T1000 (cell line): Measurements from ENCODE around the gene BICDL1.

Experiments
- DNase-seq: peaks from one replicate; lab custom pipeline; 2025; ENCODE audit warnings: mixed read lengths; lab: John Stamatoyannopoulos, UW

The BICDL1 gene

GRCh38 chr12:120081641-120082040 lies 92.6 kb downstream of the BICDL1 start:
- DNase-seq = no peak

GRCh38 chr12:120085920-120086645 lies 97.0 kb downstream of the BICDL1 start:
- DNase-seq = no peak

DNA sequence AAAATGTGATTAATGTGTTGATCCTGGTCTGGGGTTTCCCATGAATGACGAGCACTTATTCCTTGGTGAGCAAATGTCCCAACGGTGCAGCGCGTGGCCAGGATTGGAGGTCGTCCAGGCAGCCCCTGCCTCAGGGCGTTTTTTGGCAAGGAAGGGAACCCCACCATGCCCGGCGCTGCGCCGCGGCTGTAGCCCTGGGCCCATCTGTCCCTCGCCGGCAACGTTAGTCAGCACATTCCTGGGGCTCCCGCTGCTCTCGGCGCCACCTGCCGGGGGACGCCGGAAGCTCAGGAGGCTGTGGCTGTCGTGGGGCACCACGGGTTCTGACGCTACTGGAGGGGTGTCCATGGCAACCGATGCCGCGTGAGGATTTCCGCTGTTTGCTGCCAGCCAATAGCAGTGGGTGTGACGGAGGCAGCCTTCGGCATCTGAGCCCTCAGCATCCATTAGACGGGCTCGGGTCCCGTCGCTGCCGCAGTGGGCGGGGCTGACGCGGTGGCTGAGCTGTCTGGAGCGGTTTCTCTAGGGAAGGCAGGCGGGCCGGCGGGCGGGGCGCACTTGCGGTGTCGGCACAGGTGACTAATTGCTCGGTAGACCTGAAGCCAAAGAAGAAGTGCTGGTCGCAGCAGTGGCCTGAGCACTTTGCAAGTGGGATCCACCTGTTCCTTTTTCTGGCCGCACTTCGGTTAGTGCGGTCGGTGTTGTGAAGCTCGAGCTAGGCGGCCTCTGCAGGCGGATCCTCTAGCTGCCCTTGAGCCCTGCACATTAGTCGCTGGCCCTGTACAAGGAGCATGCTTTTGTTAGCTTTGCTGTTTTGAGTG lies 98.0 kb downstream of the BICDL1 start:
- DNase-seq = peak; percentile 99

DNA sequence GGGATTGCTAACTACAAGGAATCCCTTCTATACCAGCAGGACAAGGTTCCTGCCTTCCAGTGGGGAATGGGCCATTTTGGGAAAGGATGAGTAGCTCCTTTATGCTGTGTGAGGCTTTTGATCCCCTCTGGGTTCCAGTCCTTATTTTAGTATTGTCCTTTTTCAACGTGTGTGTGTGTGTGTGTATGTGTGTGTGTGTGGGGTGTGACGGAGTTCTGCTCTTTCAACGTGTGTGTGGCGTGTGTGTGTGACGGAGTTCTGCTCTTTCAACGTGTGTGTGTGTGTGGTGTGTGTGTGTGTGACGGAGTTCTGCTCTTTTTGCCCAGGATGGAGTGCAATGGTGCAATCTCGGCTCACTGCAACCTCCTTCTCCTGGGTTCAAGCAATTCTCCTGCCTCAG lies 100.1 kb downstream of the BICDL1 start:
- no peak for DNase-seq

DNA sequence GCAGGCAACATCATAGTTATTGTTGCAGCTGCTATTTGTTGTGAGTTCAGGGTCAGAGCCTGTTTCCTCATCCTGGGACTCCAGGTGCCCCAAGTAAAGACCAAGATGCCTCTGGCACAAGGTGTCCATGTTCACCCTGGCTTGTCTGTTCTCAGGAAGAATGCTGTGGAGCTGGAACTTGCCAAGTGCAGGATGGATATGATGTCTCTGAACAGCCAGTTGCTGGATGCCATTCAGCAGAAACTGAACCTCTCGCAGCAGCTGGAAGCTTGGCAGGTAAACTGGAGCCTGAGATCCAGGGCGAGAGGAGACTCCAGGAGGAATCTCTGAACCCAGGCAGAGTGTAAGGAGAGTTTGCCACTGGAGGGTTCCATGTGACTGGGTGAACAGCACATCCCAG lies 100.8 kb downstream of the BICDL1 start:
- DNase-seq = no peak

- DNase-seq = no peak
Measured at GRCh38 chr12:120090206-120090605, 101.2 kb downstream of the BICDL1 start.

- no peak for DNase-seq
Measured at GRCh38 chr12:120090626-120091295, 101.7 kb downstream of the BICDL1 start.

DNA sequence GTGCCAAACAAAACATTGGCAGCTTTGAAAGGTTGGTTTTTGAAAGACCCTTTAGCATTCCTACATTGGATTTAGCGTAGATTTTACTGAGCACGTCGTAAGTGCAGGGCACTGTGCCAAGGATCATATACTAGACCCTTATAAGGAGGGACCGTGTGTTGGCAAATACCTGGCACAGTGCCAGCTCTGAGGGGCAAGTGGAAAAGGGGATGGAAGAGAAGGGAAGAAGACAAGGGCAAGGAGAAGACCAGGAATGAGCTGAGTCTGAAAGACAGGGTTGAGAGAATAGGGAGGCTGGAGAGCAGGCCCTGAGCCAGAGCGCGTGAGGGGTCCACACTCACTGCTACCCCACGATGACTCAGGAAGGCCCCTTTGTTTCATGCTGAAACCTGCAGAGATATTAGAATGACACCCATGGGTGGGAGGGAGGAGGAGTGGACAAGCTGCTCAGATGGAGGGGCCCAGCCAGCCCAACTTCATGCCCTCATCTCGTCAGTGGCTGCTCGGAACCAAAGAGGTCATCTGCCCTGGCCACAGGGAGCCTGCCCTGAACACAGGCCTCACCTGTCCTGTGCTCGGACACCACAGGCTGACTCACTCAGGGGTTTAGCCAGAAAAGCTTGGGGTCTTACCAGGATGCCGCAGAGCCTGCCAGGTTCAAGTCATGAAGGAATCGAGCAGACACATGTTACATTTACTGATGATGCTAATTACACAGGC lies 102.5 kb downstream of the BICDL1 start:
- DNase-seq = no peak

GRCh38 chr12:120092551-120093335 lies 103.7 kb downstream of the BICDL1 start:
- no peak for DNase-seq

DNA sequence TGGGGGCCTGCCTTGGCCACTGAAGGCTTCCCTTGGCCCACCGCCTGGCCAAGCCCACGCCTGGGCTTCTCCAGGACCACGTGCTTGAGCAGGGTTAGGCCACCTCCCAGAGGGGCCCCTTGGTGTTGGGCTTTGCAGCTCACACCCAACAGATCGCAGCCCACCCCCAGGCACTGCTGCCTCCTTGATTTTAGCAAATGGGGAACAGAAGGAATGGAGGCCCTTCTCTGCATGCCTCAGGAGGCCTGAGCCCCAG lies 104.2 kb downstream of the BICDL1 start:
- no peak for DNase-seq

DNA sequence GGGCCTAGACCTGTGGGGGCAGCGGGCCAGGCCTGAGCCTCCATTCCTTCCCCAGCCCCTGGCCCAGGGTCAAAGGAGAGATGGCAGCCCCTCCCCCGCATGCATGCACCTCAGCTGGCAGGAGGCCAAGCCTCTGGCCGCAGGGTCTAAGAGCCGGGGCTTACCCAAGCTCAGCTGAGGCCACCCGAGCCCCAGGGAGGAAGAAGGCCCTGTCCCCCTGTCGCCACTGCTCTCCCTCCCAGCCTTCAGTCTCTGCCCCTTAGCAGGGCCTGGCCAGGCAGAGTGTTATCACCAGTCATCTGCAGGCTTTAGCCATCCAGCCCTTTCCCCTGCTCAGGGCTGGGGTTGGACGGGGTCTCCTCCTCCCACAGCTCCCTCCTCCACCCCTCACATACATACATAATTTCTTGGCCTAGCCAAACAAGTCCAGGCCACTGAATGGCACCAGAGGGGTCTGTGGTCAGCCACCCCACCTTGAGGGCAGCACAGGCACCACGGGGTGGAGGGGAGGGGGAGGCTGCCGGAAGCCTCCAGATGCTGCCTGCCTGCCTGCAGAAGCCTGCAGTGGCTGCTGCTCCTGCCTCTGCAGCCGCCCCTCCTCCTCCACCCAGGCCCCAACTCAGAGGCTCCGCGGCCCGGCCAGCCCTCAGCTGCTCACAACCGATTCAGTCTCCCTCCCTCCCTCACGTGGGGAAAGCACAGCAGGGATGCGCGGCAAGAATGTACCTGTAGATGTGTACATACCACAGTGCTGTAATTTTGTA lies 104.7 kb downstream of the BICDL1 start:
- no peak for DNase-seq

DNA sequence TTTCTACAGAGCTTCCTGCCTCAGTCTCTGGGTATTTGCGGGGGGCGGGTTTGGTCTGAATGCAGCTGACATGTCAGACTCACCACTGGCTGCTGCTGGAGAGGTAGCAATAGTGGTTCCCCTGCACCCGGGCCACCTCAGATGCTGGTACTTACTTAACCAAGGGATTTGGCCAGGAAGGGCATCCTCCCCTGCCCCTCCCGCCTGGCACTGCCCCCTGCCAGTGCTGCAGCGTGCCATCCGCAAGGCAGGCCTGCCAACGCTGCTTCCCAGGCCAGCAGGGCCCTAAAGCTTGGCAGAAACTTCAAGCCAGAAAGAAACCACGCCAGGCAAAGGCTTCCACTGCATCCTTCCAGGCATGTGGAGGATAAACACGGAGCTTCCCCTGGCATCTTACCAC lies 105.4 kb downstream of the BICDL1 start:
- DNase-seq = no peak

- no peak for DNase-seq
Measured at GRCh38 chr12:120095331-120095730, 106.3 kb downstream of the BICDL1 start.

DNA sequence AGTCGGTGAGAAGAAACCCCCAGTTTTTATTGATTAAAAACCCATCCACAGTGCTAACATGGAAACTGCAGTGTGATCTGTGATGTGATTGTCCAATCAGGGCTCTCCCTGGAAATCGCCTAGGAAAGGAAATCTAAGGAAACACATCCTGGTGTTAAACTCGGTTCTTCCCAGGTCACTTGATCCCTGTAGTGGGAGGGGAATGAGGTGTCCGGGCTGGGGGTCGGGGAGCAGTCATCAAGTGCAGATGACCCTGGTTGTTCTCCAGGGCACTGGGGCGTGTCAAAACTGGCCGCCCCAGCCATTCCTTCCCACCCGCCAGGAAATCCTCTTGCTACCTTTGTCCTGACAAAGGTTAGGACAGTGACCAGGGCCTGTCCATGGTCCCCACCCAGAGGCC lies 106.7 kb downstream of the BICDL1 start:
- no peak for DNase-seq

- no peak for DNase-seq
Measured at GRCh38 chr12:120096671-120097202, 107.7 kb downstream of the BICDL1 start.

GRCh38 chr12:120098756-120099470 lies 109.9 kb downstream of the BICDL1 start:
- no peak for DNase-seq

GRCh38 chr12:120099738-120100137 lies 110.7 kb downstream of the BICDL1 start:
- no peak for DNase-seq

DNA sequence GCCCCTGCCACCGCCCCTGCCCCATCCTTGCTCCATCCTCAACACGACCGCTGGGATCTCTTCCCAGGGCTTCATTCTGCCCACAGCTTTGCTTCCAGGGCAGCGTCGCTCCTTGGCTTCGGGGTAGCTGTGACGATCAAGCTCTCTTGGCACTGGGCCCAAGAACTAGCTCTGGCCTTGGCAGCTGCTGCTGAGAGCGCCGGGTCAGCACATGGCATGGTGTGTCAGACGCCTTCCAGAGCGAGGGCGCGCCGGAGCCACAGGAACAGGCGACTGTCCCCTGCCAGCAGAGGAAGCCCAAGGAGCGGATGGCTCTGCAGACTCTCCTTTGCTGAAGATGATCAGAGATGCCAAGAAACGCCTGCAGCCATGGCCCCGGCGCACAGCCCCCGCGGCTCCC lies 111.6 kb downstream of the BICDL1 start:
- DNase-seq = no peak

DNA sequence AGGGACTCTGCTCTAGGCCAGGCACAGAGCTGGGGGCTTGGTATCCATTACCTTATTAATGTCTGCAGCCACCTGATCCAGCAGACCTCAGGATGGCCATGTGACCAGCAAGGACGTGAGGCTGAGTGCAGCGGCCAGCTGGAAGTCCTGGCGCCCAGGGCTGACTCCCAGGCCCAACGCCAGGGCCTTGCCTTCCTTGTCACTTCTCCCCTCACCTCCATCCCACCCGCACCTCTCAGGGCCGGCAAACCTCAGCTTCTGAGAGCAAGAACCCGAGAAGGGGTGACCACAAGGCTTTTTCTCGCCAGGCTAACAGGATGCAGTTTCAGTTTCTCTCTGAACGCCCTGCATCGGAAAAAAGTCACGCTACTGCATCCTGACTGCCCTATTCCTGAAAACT lies 112.1 kb downstream of the BICDL1 start:
- DNase-seq = no peak

DNA sequence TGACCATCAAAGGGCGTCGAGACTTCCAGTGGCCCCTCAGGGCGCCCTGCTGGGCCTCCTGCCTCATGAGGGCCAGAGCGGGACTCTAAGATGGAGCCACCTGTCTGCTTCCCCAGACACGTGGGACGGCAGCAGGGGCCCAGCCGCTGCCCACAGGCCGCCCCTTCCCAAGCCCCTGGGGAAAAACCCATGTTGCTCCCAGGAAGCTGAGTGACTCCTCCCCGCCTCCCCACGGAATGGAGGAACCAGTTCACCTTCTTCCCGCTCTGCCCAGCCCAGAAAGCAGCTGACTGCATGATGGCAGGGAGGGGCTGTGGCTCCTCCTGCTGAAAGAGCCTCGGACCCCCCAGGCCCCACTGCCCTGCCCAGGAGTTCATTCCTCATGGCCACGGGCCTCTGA lies 112.6 kb downstream of the BICDL1 start:
- no peak for DNase-seq
